Ovary (tissue), 3 donors: Measurements from ENCODE around the gene IQCK.

ENCODE experiments used
- CTCF ChIP-seq, 3 donors: fragments of 450-650 bp in 2 of 3; fragments of 200-600 bp in 1 of 3; IDR thresholded peaks; one replicate each; pipeline versions ENCODE4 v1.5.1 to v1.8.0; 2016 to 2022; ENCODE audit warnings: antibody characterized with exemption in 3 of 3, mild to moderate bottlenecking in 1 of 3
- EP300 ChIP-seq: sonication (generic); formaldehyde crosslinking; IDR thresholded peaks from one replicate; pipeline ENCODE4 v1.6.1; 2017; ENCODE audit warnings: antibody characterized with exemption
- POLR2A ChIP-seq: fragments of 450-650 bp; IDR thresholded peaks from one replicate; pipeline ENCODE4 v1.6.1; 2017; ENCODE audit warnings: antibody characterized with exemption, mild to moderate bottlenecking, moderate library complexity
- donor health status: DM: no; HTN: no; CAD: no.

GRCh38 chr16:19871721-19872120 lies 153.7 kb downstream of the IQCK start:
- TF ChIP-seq CTCF (IDR thresholded peaks at IDR 0.05) = no peak
- no peak for TF ChIP-seq EP300
- TF ChIP-seq POLR2A = no peak
